HG03565 (cell line): ENCODE data around the gene ALDH1A1.
A peak's percentile ranks its signal among the peaks of the same experiment; 100 is the strongest.
"Not testable (repeated sequence)": the region's sequence is repeated elsewhere in the genome, so short reads cannot be mapped to it uniquely, and the experiment has no call there.

ENCODE experiments used
- ATAC-seq: cut with Tn5 transposase; IDR thresholded peaks from one replicate; pipeline ENCODE4 v1.9.1; 2021; ENCODE audit warnings: mild to moderate bottlenecking, moderate library complexity; ENCODE audit not compliant: unreplicated experiment

ALDH1A1 gene

DNA sequence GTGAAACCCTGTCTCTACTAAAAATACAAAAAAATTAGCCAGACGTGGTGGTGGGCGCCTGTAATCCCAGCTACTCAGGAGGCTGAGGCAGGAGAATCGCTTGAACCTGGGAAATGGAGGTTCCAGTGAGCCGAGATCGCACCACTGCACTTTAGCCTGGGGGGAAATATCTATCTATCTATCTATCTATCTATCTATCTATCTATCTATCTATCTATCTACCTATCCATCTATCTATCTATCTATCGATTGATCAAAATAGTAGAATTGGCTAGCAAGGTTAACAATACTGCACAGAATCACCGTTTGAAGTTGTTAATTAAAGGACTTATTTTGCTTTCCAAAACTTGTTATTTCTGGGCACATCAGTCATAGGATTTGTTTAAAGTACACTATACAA lies 90.1 kb downstream of the ALDH1A1 start:
- ATAC-seq: not testable (repeated sequence)

GRCh38 chr9:72858089-72858912 lies 94.6 kb downstream of the ALDH1A1 start:
- ATAC-seq: no peak

DNA sequence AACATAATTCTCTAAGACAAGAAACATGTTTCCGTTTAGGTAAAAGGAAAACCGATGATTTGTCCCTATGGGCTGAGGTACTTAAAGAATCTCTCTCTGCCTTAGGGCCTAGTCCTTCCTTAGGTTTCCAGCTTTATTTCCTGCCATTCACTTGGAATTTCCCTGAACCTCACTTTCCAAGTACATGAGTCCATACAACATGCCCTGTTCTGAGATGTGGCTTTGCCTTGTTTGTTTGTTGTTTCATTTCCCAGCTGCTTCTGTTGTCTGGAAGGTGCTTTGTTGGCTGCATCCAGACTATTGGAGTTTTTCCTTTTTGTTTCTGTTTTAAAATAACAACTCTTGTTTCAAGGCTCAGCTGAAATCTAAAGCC lies 95.2 kb downstream of the ALDH1A1 start:
- ATAC-seq: no peak

- ATAC-seq: peak; percentile 70
Observed at GRCh38 chr9:72856972-72857623, 95.8 kb downstream of the ALDH1A1 start.

DNA sequence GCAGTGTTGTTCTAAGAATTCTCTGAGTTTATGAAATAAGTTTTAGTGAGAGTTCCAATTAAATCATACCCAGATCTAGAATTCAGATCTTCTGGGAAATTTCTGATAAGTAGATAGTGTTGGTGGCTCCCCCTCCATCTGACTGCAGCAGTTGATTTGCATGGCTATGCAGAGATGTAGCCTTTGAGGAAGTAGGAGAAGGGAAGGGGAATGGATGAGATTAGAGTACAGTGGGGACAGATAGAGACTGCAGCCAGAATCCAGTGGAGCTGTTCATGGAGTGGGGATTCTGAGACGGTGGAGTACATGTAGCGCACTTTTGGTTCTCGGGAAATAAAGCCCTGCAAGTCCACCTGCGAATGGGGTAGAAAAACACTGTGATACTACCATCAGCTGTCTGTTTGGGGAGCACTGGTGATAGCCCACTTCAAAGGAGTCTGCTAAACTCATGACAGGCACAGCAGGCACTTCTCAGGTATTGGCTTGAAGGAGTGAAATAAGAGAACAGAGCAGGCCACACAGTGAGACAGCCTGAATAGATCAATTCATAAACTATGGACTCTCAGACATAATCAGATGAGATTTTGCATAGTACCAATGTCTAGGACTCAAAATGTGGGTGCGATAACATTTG lies 96.8 kb downstream of the ALDH1A1 start:
- no peak for ATAC-seq

GRCh38 chr9:72855321-72855720 lies 97.5 kb downstream of the ALDH1A1 start:
- no peak for ATAC-seq
